Measurements from ENCODE around the gene CENPX. TPM values are rescaled to one million over a fixed set of nuclear protein-coding genes. Genes with fewer than 3 reads are reported as not detected.

Gene CENPX
- total RNA-seq, 4 donors from 2014 or later: 46.0 to 74.0 (median 57.5) TPM

DNA sequence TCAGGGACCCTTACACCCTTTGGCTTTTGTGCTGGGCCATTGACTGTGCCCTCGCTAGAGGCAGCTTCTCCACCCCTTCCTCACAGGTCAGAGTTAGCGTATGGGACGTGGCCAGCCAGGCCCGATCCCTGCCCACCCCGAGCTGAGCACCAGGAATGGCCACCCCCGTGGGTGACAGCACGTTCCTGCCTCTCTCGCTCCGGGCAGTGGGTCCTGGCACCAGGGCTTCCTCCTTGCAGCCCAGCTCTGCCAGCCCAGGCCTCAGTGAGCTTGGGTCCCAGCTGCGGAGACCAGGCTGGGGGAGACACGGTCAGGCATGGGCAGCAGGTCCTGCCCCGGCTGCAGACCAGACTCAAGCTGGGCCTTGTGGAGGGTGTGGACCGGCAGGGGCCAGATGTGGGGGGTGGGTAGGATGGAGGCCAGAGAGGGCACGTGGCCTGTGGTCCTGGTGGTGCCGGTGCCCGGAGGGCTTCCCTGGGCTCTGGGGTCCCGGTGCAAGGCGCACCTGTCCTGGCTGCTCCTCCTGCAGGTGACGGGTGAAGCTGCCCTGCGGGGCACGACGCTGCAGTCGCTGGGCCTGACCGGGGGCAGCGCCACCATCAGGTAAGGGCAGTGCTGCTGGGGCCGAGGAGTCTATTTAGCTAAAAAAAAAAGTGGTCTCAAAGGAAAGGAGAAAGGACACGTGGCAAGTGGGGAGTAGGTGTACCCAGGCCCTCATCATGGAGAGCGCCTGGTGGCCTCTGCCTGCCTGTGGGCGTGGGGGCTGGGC, 27.0 kb downstream of the CENPX start:
- TF ChIP-seq, protein P1, sequence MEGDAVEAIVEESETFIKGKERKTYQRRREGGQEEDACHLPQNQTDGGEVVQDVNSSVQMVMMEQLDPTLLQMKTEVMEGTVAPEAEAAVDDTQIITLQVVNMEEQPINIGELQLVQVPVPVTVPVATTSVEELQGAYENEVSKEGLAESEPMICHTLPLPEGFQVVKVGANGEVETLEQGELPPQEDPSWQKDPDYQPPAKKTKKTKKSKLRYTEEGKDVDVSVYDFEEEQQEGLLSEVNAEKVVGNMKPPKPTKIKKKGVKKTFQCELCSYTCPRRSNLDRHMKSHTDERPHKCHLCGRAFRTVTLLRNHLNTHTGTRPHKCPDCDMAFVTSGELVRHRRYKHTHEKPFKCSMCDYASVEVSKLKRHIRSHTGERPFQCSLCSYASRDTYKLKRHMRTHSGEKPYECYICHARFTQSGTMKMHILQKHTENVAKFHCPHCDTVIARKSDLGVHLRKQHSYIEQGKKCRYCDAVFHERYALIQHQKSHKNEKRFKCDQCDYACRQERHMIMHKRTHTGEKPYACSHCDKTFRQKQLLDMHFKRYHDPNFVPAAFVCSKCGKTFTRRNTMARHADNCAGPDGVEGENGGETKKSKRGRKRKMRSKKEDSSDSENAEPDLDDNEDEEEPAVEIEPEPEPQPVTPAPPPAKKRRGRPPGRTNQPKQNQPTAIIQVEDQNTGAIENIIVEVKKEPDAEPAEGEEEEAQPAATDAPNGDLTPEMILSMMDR (IDR thresholded peaks at IDR 0.05; ENCODE audit: low read depth): no peak

DNA sequence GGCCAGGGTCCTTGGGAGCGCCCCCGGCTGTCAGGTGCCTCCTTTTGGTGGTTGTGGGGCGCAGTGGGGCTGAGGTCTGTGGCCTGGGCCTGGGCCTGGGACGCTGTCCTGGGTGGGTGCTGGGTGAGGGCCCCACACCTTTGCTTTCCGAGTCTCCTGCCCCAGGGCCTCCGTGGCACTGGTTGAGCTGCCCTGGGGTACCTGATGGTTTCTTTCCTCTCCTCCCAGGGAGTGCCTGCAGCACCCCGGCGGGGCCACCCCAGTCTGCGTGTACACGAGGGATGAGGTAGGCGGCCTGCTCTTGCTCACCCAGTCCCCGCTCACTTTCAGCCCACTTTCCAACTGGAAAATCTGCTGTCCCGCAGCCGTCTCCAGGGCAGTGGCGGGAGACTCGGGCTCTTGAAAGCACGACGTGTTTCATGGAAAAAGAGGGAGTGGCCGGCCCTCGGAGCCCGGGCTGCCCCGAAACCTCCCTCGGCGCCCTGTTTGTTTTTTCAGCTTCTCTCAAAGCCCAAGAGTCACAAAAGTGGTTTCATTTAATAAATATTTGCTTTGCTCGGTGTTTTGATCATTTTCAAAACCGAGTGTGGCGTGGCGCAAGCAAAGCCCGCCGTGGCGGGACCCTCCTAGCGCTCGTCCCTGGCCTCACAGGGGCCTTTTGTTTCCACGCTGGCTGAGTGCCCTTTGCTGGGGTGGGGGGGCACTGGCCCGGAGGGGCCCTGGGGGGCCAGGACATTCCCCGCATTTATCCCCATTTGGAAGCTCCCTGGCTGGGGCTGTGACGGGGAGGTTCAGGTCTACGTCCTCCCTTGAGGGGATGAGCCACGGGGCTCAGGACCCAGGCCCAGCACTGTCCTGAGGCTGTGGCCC, 27.9 kb downstream of the CENPX start:
- TF ChIP-seq, protein P1 (IDR thresholded peaks at IDR 0.05; ENCODE audit: low read depth): no peak

DNA sequence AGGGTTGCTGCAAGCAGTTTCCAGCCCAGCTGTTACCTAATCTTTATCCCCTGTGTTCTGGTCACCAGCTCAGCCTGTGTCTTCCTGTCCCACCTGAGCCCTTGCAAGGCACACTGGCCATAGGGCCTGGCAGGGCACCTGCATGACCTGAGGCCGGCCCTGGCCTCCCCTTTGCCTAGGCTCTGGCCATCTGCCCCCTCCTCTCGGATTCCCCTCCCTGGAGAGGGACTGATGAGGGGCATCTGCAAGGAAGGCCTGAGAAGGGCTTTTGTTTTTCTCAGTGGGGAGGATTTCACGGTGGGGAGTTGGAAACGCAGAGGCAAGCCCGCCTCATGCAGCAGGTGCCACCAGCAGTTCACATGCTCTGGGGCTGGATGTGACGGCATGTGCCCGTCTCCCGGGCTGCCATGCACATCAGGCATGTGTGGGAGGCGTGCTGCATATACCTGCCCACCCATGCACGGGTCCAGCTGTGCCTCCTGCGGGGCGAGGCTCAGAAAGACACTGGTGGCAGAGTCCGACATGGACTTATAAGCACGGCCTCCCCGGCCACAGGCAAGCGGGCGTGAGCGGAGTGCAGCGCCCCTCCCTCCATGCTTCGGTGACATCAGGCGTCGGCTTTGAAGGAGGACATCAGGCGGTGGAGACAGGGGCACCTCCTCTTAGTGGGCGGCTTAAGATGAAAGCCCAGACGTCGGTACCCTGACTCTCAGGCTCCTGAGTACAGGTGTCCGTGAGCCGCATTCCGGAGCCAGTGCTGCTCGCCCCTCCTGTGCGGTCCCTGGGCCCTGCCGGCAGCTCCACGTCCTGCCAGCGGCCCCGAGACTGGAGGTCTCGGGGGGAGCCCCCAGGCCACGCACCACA, 28.7 kb downstream of the CENPX start:
- TF ChIP-seq, protein P1 (IDR thresholded peaks at IDR 0.05; ENCODE audit: low read depth): no peak

DNA sequence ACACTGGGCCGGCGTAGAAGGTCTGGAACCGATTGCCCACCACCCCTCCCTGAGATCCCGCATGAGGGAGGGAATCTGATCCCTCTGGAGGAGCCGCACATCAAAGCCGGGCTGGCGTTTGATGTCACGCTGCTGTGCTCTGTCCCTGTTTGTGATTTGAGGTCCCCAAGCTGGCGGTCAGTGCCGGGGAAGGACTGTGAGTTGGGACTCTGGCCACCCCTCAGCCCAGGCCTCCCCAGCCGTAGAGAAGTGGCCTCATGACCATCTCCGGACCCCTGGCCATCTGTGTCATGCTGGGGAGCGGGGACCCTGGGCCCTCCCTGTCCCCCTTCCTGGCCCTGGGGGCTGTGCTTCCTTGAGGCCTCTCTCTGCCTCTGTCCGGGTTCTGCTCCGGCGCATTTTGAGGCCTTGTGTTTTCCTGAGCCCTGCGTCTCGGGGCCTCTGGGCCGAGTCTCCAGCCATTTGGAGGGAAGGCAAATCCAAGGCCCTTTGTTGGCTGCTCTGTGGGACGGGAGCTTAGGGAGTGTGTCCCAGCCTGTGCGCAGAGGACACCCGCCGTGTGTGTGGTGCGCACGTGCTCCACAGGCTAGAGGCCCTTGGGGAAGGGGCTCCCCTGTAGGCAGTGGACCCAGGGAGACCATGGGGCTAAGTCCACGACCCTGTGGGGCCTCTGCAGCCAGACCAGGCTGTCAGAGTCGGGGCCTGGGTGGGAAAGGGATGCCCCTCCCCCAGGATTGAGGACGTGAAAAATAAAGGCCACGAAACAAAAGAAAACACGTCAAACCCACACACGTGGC, 30.2 kb downstream of the CENPX start:
- TF ChIP-seq, protein P1 (IDR thresholded peaks at IDR 0.05; ENCODE audit: low read depth): no peak

DNA sequence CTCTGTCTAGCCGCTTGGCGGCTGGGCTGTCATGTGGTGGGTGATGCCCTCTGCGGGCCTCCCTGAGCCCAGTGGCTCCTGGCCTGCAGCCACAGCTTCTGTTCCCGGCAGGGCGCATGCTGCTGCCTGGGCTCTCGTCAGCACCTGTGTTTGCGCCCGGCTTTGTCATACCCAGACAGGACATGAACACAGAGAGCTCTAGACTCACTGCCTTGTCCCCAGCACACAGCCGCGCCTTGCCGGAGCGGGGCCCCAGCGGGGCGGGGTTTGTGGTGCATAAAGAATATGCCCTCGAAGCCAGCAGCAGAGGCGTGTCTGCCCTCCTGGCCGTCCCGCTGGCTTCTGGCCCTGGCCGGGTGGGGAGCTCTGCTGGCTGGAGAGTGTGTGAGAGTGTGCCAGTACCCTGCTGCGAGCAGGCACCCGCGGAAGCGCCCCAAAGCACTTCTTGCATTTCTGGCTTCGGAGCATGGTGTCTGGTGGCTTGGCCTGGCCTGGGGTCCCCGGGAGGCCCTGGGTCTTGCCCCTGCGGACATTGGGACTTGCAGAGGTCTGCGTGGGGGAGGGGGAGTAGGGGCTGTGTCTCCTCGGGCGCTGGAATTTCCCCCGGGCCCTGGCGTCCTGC, 30.9 kb downstream of the CENPX start:
- TF ChIP-seq, protein P1 (IDR thresholded peaks at IDR 0.05; ENCODE audit: low read depth): no peak
